Skeletal muscle satellite cell (primary cell): ENCODE results near the gene KRTAP5-1.

Source experiments
- H3K27me3 ChIP-seq: 2 replicates; pipeline ENCODE4 v1.7.0; 2013; ENCODE audit warnings: low read length; ENCODE audit not compliant: control insufficient read depth, insufficient read depth
- H3K36me3 ChIP-seq: 2 replicates; pipeline ENCODE4 v1.7.0; 2013; ENCODE audit warnings: mild to moderate bottlenecking, control low read depth, low read length; ENCODE audit not compliant: insufficient read depth
- H3K4me1 ChIP-seq: 2 replicates; pipeline ENCODE4 v1.7.0; 2013; ENCODE audit warnings: low read length; ENCODE audit not compliant: control insufficient read depth, insufficient read depth
- H3K4me2 ChIP-seq: 2 replicates; pipeline ENCODE4 v1.7.0; 2013; ENCODE audit warnings: mild to moderate bottlenecking, low read length
- H3K4me3 ChIP-seq: 2 replicates; pipeline ENCODE4 v1.7.0; 2013; ENCODE audit warnings: low read length
- H3K9ac ChIP-seq: 2 replicates; pipeline ENCODE4 v1.7.0; 2013; ENCODE audit warnings: mild to moderate bottlenecking, low read depth, low read length, moderate library complexity
- H3K9me3 ChIP-seq: replicated peaks from 2 replicates; pipeline ENCODE4 v1.7.0; 2013; ENCODE audit warnings: mild to moderate bottlenecking, control low read depth, low read length

The KRTAP5-1 gene

GRCh38 chr11:1570531-1570895 is 14.6 kb downstream of the KRTAP5-1 start:
- H3K4me2 ChIP-seq = no peak overlapping the region
- peaks cover 33% of the 10 kb centered on the region for H3K27me3 ChIP-seq
- no peak overlapping the region for H3K9ac ChIP-seq
- H3K9me3 ChIP-seq = no peaks in the 10 kb centered on the region
- no peaks in the 10 kb centered on the region for H3K4me1 ChIP-seq
- H3K36me3 ChIP-seq = no peaks in the 10 kb centered on the region
- H3K4me3 ChIP-seq = no peak overlapping the region

DNA sequence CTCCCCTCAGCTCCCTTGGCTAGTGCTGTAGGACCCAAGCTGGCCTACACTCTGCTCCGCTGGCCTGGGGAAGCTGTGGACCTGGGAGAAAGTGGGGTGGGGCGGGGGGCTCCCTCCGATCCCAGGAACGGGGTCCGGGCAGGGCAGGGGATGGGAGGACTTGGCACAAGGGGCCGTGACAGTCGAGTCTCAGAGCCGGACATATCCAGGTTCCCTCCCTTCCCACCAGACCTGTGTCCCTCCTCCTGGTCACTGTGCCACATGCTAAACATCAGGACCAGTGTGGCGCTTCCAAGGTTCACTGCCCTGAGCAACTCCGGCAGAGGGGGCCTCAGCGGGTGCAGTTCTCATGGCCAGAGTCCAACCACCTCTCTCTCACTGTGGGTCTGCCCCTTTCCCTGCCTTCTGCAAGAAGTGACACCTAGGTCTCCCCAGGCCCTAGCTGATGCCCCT is 15.1 kb downstream of the KRTAP5-1 start:
- H3K27me3 ChIP-seq = peaks cover 35% of the 10 kb centered on the region
- H3K4me2 ChIP-seq = no peak overlapping the region
- H3K9ac ChIP-seq = no peak overlapping the region

GRCh38 chr11:1569251-1569780 is 15.8 kb downstream of the KRTAP5-1 start:
- no peak overlapping the region for H3K4me3 ChIP-seq
- H3K27me3 ChIP-seq = peaks cover 32% of the 10 kb centered on the region
- H3K36me3 ChIP-seq = no peaks in the 10 kb centered on the region
- no peak overlapping the region for H3K9ac ChIP-seq
- peaks cover 4% of the 10 kb centered on the region for H3K4me1 ChIP-seq
- no peaks in the 10 kb centered on the region for H3K9me3 ChIP-seq
- H3K4me2 ChIP-seq = no peak overlapping the region

More for the DNA sequence above, 15.1 kb downstream of the KRTAP5-1 start:
- Histone ChIP-seq H3K9me3 (no peaks in the 10 kb centered on the region), H3K4me3 (no peak overlapping the region), H3K4me1 (no peaks in the 10 kb centered on the region), H3K36me3 (no peaks in the 10 kb centered on the region)

DNA sequence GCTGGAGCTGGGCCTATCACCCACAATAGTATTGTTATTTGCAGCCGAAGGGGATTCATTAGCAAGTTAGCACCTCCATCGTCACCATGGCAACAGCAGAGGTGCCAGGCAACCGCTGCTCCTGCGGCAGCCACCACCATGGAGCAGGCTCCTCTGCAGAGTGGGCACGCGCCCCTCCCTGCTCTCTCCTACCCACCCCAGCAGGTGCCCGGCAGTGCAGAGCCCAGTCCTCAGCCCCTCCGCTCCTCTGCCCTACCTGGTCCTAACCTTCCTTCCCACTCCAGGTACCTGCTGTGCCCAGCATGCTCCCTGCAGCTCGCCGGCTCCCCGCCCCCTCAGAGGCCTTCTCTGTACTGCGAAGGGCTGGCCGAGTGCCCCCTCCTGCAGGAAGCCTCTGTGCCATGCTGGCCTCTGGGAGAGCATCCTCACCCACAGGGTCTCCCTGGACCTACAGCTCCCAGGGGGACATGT is 16.6 kb downstream of the KRTAP5-1 start:
- Histone ChIP-seq H3K9me3 (no peaks in the 10 kb centered on the region), H3K9ac (no peak overlapping the region), H3K4me2 (no peak overlapping the region), H3K4me3 (no peak overlapping the region), H3K36me3 (no peaks in the 10 kb centered on the region), H3K27me3 (peaks cover 27% of the 10 kb centered on the region), H3K4me1 (peaks cover 7% of the 10 kb centered on the region)

DNA sequence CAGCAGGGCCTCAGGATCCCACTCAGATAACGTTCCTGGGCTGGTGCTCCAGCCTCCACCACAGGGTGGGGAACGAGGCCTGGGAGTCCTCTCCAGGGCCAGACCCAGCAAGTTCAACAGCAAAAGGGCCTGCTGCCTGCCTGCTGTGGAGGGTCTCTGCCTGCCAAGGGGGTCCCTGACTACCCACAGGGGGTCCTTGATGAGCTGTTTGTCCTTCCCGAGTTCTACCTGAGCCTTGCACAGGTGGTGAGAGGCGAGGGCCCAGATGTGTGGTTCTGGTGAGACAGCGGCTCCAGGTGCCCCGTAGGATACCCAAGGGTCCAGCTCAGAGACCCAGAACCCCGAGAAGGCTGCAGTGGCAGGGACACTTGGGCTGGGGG is 17.4 kb downstream of the KRTAP5-1 start:
- Histone ChIP-seq H3K9me3 (no peaks in the 10 kb centered on the region), H3K36me3 (no peaks in the 10 kb centered on the region), H3K9ac (no peak overlapping the region), H3K4me3 (no peak overlapping the region), H3K4me2 (no peak overlapping the region), H3K4me1 (peaks cover 7% of the 10 kb centered on the region), H3K27me3 (peaks cover 22% of the 10 kb centered on the region)

- H3K4me2 ChIP-seq = no peak overlapping the region
- peaks cover 7% of the 10 kb centered on the region for H3K4me1 ChIP-seq
- H3K27me3 ChIP-seq = peaks cover 22% of the 10 kb centered on the region
- no peaks in the 10 kb centered on the region for H3K9me3 ChIP-seq
- H3K9ac ChIP-seq = no peak overlapping the region
- H3K36me3 ChIP-seq = no peaks in the 10 kb centered on the region
- no peak overlapping the region for H3K4me3 ChIP-seq
Observed at GRCh38 chr11:1567052-1567720, 17.9 kb downstream of the KRTAP5-1 start.

DNA sequence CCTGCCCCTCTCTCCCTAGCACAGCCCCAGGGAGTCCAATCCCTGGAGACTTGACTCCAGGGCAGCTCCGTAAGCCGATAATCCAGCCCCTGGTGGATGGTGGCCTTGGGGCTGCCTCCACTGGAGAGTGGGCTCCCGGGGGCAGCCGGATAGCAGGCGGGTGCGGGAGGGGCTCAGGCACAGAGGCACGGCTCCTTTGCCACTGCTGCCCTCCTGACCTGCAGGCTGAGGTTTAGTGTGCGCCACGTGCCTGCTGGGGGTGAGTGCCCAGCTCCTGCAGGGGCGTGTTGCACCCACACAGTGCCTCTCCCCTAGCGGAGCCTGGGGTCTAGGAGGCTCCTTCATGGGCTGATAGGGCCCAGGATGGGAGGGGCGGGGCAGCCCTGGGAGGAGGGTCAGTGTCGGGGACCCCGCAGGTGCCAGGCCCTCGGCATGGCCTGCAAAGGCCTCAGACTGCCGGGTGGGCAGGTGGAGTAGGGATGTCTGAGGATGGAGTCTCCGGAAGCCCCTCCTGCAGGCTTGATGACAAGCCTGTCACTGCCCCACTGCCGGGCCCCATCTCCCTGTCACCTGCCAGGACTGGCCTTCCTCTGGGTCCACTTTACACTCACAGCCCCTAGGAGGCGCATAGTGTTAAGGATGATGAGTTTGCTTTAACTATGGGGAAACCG is 18.6 kb downstream of the KRTAP5-1 start:
- Histone ChIP-seq H3K9me3 (no peaks in the 10 kb centered on the region), H3K36me3 (no peaks in the 10 kb centered on the region), H3K4me3 (no peak overlapping the region), H3K4me1 (peaks cover 7% of the 10 kb centered on the region), H3K27me3 (peaks cover 22% of the 10 kb centered on the region), H3K4me2 (no peak overlapping the region), H3K9ac (no peak overlapping the region)

- no peak overlapping the region for H3K4me2 ChIP-seq
- no peak overlapping the region for H3K9ac ChIP-seq
- no peaks in the 10 kb centered on the region for H3K9me3 ChIP-seq
- H3K27me3 ChIP-seq = peaks cover 17% of the 10 kb centered on the region
- H3K4me3 ChIP-seq = no peak overlapping the region
- peaks cover 7% of the 10 kb centered on the region for H3K4me1 ChIP-seq
- no peaks in the 10 kb centered on the region for H3K36me3 ChIP-seq
Observed at GRCh38 chr11:1565904-1566247, 19.2 kb downstream of the KRTAP5-1 start.

GRCh38 chr11:1565173-1565903 is 19.7 kb downstream of the KRTAP5-1 start:
- Histone ChIP-seq H3K9me3 (no peaks in the 10 kb centered on the region), H3K9ac (no peak overlapping the region), H3K36me3 (no peaks in the 10 kb centered on the region), H3K27me3 (peaks cover 16% of the 10 kb centered on the region), H3K4me3 (no peak overlapping the region), H3K4me2 (no peak overlapping the region), H3K4me1 (peaks cover 7% of the 10 kb centered on the region)

GRCh38 chr11:1564535-1565172 is 20.4 kb downstream of the KRTAP5-1 start:
- Histone ChIP-seq H3K4me1 (peaks cover 11% of the 10 kb centered on the region), H3K4me3 (no peak overlapping the region), H3K9ac (no peak overlapping the region), H3K9me3 (no peaks in the 10 kb centered on the region), H3K36me3 (no peaks in the 10 kb centered on the region), H3K27me3 (peaks cover 12% of the 10 kb centered on the region), H3K4me2 (no peak overlapping the region)
